ENCODE results near the gene MAD1L1. TPM values are rescaled to one million over a fixed set of nuclear protein-coding genes. Genes with fewer than 3 reads are reported as not detected.

The MAD1L1 gene
- total RNA-seq, 1 experiment from 2014 or later: 50.8 TPM

DNA sequence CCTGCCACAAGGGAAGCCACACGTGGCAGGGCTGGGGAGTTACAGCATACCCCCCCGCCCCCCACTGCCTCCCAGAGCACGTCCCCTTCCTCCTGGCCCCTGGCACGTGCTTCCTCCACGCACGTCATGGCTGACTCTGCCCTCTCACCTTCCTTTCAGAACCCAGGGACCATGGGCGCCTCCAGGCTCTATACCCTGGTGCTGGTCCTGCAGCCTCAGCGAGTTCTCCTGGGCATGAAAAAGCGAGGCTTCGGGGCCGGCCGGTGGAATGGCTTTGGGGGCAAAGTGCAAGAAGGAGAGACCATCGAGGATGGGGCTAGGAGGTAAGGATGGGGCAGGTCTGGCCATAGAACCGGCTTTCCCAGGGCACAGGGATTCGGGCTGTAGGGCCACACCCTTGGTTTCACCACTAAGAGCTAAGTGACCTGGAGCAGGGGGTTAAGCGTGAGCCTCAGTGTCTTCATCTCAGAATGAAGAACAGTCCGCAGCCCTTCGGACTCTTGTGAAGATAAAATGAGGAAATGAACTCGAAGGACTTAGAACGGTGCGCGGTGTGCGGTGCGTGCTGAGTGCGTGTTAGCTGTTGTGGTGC, 11.8 kb upstream of the MAD1L1 start:
- intact Hi-C loops (cut with micrococcal nuclease; ENCODE audit: unreplicated experiment): loop anchor here (10.0 kb wide), 1 partner anchor 680 kb away; no protein-coding TSS in a partner anchor
- no peak overlapping the region for H3K27ac ChIP-seq
- H3K9me3 ChIP-seq (ENCODE audit: insufficient read depth, low read depth): no peaks in the 10 kb centered on the region
- H3K36me3 ChIP-seq (ENCODE audit: low read depth): 0 out of 2 replicates have a peak, but pooled peaks cover 3% of the 10 kb centered on the region
- peaks cover 45% of the 10 kb centered on the region for H3K4me1 ChIP-seq (replicated peaks; ENCODE audit: insufficient read depth)
- CTCF ChIA-PET: no interaction called here
- no TSS peak for BruUV-seq (replicated peaks)
- no peak overlapping the region for H3K4me3 ChIP-seq
- DNase-seq: no peak
- POLR2A ChIA-PET (ENCODE audit: unreplicated experiment): no interaction called here
- no peak overlapping the region for H3K4me2 ChIP-seq
- peaks cover 28% of the 10 kb centered on the region for H3K79me2 ChIP-seq (ENCODE audit: low read depth)
- H3K27me3 ChIP-seq (ENCODE audit: insufficient read depth, low read depth): no peaks in the 10 kb centered on the region
- no peak overlapping the region for H2AFZ ChIP-seq
- H3F3A ChIP-seq (ENCODE audit: insufficient read depth, low read depth): peaks cover 40% of the 10 kb centered on the region; the same call in 1 of the 2 replicates
- no peaks in the 10 kb centered on the region for H4K20me1 ChIP-seq (ENCODE audit: insufficient read depth)
- TF ChIP-seq EZH2 (IDR thresholded peaks at IDR 0.05; ENCODE audit: low read depth): no peak
- TF ChIP-seq, protein P1, sequence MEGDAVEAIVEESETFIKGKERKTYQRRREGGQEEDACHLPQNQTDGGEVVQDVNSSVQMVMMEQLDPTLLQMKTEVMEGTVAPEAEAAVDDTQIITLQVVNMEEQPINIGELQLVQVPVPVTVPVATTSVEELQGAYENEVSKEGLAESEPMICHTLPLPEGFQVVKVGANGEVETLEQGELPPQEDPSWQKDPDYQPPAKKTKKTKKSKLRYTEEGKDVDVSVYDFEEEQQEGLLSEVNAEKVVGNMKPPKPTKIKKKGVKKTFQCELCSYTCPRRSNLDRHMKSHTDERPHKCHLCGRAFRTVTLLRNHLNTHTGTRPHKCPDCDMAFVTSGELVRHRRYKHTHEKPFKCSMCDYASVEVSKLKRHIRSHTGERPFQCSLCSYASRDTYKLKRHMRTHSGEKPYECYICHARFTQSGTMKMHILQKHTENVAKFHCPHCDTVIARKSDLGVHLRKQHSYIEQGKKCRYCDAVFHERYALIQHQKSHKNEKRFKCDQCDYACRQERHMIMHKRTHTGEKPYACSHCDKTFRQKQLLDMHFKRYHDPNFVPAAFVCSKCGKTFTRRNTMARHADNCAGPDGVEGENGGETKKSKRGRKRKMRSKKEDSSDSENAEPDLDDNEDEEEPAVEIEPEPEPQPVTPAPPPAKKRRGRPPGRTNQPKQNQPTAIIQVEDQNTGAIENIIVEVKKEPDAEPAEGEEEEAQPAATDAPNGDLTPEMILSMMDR (conservative IDR thresholded peaks at IDR 0.05): no peak
- H3K9me2 ChIP-seq (ENCODE audit: insufficient read depth): no peaks in the 10 kb centered on the region

DNA sequence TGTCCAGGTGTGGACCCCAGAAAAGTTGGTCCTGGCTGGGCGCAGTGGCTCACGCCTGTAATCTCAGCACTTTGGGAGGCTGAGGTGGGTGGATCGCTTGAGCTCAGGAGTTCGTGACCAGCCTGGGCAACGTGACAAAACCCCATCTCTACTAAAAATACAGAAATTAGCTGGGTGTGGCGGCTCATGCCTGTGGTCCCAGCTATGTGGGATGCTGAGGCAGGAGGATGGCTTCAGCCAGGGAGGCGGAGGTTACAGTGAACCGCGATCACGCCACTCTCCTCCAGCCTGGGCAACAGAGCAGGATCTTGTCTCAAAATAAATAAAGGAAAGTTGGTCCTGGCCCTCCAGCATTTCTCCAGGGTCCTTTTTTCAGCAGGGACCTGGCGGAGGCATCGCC, 10.7 kb upstream of the MAD1L1 start:
- H3F3A ChIP-seq (ENCODE audit: insufficient read depth, low read depth): peaks cover 30% of the 10 kb centered on the region; the same call in 1 of the 2 replicates
- peaks cover 28% of the 10 kb centered on the region for H3K79me2 ChIP-seq (ENCODE audit: low read depth)
- H3K36me3 ChIP-seq (ENCODE audit: low read depth): peaks cover 9% of the 10 kb centered on the region
- H3K4me2 ChIP-seq: peak overlapping the region; percentile 99
- H3K9me3 ChIP-seq (ENCODE audit: insufficient read depth, low read depth): no peaks in the 10 kb centered on the region
- no peaks in the 10 kb centered on the region for H3K27me3 ChIP-seq (ENCODE audit: insufficient read depth, low read depth)
- no peaks in the 10 kb centered on the region for H3K9me2 ChIP-seq (ENCODE audit: insufficient read depth)
- TF ChIP-seq EZH2 (IDR thresholded peaks at IDR 0.05; ENCODE audit: low read depth): no peak
- TF ChIP-seq, protein P1 (conservative IDR thresholded peaks at IDR 0.05): no peak
- ChIA-PET CTCF (no interaction called here), POLR2A (ENCODE audit: unreplicated experiment) (no interaction called here)
- H2AFZ ChIP-seq: no peak overlapping the region
- intact Hi-C loops (cut with micrococcal nuclease; ENCODE audit: unreplicated experiment): loop anchor here (2.0 to 10.0 kb wide), 2 partner anchors 105 to 679 kb away; no protein-coding TSS in a partner anchor
- peaks cover 35% of the 10 kb centered on the region for H3K4me1 ChIP-seq (replicated peaks; ENCODE audit: insufficient read depth)
- DNase-seq: no peak
- BruUV-seq (replicated peaks): no TSS peak
- H4K20me1 ChIP-seq (ENCODE audit: insufficient read depth): no peaks in the 10 kb centered on the region
- no peak overlapping the region for H3K27ac ChIP-seq
- H3K4me3 ChIP-seq: peak overlapping the region; percentile 94

DNA sequence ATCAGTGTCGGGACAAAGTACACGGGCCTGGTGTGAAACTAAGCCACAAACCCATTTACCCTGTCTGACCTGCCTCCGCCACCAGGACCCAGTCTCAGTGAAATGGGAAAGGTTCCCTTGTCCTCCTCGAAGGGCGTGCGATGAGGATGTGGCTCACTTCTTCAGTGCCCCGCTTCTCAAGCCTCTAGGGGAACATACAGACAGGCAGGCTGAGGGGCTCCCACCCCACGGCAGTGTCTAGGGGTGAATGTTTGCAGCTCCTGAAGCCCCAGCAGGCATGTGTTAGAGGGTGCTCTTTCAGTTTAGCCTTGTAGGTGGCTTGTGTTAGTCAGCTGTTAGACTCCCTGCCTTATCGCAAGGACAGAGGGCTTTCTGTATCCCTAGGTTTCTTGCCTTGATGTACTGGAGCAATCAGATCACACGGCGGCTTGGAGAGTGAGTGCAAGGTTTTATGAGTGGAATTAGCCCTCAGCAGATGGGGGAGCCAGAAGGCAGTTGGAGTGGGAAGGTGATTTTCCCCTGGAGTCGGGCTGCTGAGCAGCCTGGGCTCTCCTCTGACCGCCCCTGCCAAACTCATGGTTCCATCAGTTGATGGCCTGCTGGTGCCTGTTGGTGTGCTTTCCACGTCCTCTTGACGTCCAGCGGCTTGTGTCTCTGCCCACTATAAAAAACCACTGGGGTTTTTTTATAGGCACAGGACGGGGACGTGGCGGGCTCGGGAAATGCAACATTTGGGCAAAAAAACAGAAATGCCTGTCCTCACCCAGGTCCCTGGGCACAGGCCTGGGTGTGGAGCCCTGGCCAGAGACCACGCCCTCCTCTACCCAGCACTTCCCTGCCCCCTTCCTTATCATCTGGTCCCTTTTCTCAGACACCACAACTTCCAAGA, 10.0 kb upstream of the MAD1L1 start:
- CTCF ChIA-PET: interaction anchor here (1.2 kb wide), 1 partner anchor 13 kb away, joined by 4 read pairs; no protein-coding TSS in a partner anchor
- DNase-seq: peak; percentile 56
- peak overlapping the region; percentile 94 for H2AFZ ChIP-seq

More for the DNA sequence above, 10.0 kb upstream of the MAD1L1 start:
- POLR2A ChIA-PET (ENCODE audit: unreplicated experiment): interaction anchor here (0.5 to 1.0 kb wide), 4 partner anchors 10 to 671 kb away, joined by 3 to 5 read pairs (median 4); partner anchors contain the start of gene MAD1L1
- Histone ChIP-seq H3K79me2 (ENCODE audit: low read depth) (peaks cover 31% of the 10 kb centered on the region), H3F3A (ENCODE audit: insufficient read depth, low read depth) (peaks cover 23% of the 10 kb centered on the region; the same call in 1 of the 2 replicates), H4K20me1 (ENCODE audit: insufficient read depth) (no peaks in the 10 kb centered on the region), H3K4me3 (peak overlapping the region; percentile 94), H3K9me2 (ENCODE audit: insufficient read depth) (no peaks in the 10 kb centered on the region), H3K36me3 (ENCODE audit: low read depth) (peaks cover 15% of the 10 kb centered on the region), H3K27me3 (ENCODE audit: insufficient read depth, low read depth) (no peaks in the 10 kb centered on the region), H3K9me3 (ENCODE audit: insufficient read depth, low read depth) (no peaks in the 10 kb centered on the region), H3K4me1 (replicated peaks; ENCODE audit: insufficient read depth) (peaks cover 28% of the 10 kb centered on the region), H3K4me2 (peak overlapping the region; percentile 99), H3K27ac (peak overlapping the region; percentile 20; the same call in 1 of the 2 replicates)
- intact Hi-C loops (cut with micrococcal nuclease; ENCODE audit: unreplicated experiment): loop anchor here (1.0 to 10.0 kb wide), 3 partner anchors 17 to 678 kb away; no protein-coding TSS in a partner anchor
- TSS peak; percentile 82 for BruUV-seq (replicated peaks)
- no peak for TF ChIP-seq EZH2 (IDR thresholded peaks at IDR 0.05; ENCODE audit: low read depth)
- TF ChIP-seq, protein P1 (conservative IDR thresholded peaks at IDR 0.05): no peak

Data from PC-9 (cell line).